ENCODE results near the gene TTLL11.

Gene TTLL11

DNA sequence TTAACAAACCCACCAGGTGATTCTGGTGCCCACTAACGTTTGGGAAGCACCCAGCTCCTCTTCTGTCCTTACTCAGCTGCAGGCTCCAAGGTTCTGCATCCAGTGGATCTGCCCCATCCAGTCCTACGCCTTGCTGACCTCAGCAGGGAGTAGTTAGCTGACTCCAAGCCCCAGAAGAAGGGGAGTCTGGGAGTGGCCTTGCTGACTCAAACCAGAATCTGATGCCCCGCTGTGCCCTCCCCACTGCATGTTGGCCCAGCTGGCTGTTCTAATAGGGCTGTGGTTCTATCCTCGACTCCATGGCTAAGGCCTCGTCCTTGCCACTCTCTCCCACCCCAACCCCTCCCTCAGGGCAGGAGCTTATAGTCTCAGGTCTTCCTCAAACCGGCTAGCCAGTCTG is 136.3 kb downstream of the TTLL11 start:
- no peak for DNase-seq

- DNase-seq, result no peak
These were observed 137.5 kb downstream of the TTLL11 start for GRCh38 chr9:121955649-121956048.

DNA sequence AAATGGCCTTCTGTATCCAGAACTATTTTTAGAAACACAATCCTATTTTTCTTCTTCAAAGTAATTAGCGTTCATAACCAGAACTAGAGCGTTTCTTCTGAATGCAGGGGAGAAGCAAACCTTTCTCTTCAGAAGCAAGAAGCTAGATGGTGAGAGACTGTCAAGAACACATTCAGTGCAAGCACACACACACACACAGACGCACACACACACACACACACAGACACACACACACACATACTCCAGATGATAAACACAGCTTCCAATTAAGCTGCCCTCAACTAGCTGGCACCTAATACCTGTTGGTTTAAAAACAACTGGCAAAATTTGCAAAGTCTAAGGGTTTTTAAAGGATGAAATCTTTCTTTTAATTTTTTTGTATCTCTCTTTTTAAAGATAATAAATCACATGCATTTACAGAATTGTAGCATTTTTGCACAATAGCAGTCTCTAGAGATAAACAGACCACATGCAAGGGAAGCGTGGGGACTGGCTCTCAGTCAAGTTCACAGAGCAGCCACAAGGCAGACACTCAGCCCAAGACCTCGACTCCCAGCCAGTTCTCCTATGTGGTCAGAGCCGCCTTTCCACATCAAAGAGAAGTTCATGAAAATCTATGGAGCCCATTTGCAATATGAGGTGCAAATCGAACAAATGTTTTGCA is 138.5 kb downstream of the TTLL11 start:
- no peak for DNase-seq

DNA sequence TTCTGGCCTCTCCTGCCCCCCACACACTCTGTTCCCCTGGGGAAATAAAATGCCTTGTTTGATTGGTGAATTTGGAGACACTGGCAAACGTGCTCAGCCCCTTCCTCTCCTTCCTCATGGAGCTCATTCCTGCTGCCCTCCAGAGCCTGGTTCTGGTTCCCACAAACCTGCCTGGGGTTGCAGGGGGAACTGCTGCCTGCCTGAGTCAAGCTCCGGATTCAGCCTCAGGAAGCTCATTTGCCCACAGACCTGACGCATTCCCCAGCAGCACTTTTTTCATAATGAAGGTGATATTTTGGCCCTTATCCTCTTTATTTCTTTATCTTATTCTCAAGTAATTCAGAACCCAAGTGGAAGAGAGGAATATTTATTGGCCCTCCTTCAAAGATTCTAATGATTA is 140.5 kb downstream of the TTLL11 start:
- no peak for DNase-seq

DNA sequence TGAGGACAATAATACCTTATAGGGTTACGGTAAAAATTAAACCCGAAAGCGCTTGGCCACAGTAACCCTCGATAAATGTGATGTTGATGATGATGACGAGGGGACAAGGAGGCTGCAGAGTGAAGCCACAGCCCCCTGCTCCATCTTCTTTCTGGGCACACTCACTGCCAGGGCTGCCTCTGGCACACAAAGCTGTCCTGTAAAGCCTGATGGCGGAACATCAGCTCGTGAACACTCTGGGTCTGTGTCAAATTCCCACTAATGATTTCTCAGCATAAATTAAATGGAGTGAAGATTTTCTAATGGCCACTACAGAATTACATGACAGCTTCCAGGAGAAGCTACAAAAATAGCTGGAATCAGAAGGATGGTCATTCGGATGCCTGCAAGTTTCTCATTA is 142.2 kb downstream of the TTLL11 start:
- no peak for DNase-seq

DNA sequence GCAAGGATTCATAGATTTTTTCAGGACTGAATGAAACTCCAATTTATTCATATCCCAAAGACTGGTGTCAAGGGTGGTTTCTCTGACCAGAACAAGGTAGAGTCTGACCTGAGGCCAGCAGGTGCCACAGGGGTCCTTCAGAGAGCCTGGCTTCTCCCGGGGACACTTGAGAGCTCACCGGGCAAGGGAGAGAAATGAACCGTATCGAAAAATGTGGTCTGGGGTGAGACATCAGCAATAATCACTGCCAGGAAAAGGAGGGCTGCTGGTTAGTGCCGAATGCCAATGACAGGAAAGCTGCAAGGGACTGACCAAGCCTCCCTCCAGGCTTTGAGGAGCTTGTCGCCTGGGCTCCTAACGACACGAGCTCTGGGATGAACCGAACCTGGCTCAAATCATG is 142.7 kb downstream of the TTLL11 start:
- DNase-seq, result no peak

DNA sequence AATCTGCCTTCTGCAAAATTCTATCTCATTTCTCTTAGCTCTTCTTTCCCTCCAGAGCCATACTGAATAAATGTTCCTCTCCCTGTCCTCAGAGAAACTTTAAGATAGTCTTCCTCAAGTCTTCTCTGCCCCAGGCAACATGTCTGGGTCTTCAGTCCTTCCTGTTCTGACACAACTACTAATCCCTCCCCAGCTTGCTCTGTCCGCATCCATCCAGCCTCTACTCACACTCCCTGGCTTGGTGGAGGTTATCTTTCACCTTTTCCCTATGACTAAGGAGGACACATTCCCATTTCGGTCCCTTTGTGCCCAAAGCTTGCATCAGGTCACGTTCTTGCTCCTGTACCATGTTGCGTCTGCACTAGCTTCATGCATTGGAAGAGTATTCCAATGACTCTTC is 143.3 kb downstream of the TTLL11 start:
- DNase-seq, result no peak

- no peak for DNase-seq
These were observed 143.7 kb downstream of the TTLL11 start for GRCh38 chr9:121949364-121949763.

DNA sequence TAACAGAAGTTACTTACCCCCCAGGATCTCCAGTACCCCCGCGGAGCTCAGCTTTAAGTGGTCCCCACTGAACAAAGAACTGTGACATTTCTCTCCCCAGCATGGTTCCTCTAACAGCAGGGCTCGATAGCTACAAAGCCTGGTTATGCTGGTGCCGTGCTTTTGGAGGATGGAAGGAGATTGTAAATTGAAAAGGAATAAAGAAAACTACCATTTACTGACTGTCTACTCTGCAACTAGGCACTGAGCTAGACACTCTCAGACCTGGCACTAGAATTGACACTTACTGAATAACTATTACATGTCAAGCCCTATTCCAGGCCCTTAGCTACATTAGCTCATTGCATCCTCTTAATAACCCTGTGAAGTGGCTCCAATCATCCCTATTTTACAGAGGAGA is 145.3 kb downstream of the TTLL11 start:
- DNase-seq, result no peak

- no peak for DNase-seq
These were observed 146.6 kb downstream of the TTLL11 start for GRCh38 chr9:121946465-121946864.

- no peak for DNase-seq
These were observed 147.3 kb downstream of the TTLL11 start for GRCh38 chr9:121945849-121946248.

- no peak for DNase-seq
These were observed 147.8 kb downstream of the TTLL11 start for GRCh38 chr9:121945281-121945680.

DNA sequence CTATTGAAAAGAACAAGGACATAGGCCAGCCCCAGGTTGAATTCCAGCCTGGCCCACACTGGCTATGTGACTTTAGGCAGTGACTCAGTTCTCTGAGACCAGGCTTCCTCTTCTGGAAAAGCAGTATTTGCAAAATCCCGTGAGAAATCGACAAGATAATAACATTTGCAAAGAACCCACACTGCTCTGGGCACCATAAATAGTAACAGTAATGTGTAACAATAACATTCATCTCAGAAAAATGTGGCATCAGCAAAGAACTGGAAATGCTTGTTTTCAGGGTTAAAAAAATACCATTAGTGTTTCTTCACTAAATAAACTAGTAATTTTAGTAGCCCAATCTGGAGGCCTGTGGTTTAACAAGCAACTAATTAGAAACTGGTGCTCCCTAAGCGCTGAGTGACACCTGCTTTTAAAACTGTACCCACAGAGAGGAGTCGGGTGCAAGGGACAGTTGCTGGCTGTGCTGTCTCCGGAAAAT is 148.4 kb downstream of the TTLL11 start:
- DNase-seq, result no peak

GRCh38 chr9:121943463-121943862 is 149.6 kb downstream of the TTLL11 start:
- no peak for DNase-seq

DNA sequence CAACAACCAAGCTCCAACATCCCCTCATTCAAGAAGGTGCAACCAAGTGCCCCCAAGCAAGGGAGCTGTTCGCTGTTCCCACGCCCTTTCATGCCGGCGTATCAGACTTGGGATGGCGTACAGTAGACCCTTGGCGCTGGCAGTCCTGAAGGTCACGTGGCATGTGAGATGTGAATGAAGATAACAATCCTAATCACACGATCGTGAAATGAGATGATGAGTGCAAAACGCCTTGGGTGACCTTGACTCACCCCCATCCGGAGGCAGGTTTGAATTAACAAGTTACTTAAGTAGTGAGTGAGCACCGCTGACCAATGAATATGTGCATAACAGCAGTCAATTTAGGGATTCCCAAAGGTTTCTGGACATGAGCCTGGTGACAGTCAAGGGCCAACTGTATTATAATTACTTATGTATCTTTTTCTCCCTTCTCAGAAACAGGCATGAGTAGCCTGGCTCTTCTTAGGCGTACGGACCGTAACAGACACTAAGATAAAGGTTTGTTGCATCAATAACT is 150.2 kb downstream of the TTLL11 start:
- DNase-seq, result no peak

DNA sequence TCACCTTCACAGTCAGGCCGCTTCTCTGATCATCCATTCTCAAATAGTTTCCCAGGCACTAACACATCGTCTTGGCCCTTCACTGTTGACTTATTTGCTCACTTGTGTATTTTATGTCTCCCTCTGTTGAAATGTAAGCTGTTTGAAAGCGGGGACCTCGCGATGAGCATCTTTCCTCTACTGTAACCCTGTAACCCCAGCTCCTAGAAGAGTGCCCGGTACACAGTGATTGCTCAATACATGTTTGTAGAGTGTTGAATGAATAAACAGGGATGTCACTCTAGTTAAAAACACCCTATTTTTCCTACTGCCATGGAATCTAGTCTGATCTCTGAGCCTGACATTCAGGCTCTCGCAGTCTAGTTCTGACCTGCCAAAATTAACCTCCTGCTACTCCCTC is 150.8 kb downstream of the TTLL11 start:
- DNase-seq, result no peak

DNA sequence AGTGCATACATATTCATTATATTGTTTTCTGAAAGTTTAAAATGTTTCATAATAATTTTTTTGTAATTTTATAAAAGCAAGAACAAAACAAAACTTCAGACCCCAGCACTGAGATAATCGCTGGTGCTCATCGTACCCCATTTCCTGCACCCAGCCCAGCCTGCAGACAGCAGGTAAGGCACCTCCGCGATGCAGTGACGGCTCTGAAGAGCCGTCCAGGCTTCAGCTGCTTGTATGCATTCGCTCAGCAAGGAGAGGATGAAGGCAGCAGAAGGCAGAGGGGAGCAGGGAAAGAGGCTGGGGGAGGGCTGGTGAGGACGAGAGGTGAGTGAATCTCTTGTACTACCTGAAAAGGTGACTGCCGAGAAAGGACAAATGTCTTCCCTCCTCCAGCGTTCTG is 153.5 kb downstream of the TTLL11 start:
- no peak for DNase-seq

- no peak for DNase-seq
These were observed 154.5 kb downstream of the TTLL11 start for GRCh38 chr9:121938621-121939020.

GRCh38 chr9:121937240-121937639 is 155.9 kb downstream of the TTLL11 start:
- DNase-seq, result no peak

GRCh38 chr9:121935739-121936138 is 157.4 kb downstream of the TTLL11 start:
- DNase-seq, result no peak

GRCh38 chr9:121930956-121931355 is 162.2 kb downstream of the TTLL11 start:
- DNase-seq, result no peak

DNA sequence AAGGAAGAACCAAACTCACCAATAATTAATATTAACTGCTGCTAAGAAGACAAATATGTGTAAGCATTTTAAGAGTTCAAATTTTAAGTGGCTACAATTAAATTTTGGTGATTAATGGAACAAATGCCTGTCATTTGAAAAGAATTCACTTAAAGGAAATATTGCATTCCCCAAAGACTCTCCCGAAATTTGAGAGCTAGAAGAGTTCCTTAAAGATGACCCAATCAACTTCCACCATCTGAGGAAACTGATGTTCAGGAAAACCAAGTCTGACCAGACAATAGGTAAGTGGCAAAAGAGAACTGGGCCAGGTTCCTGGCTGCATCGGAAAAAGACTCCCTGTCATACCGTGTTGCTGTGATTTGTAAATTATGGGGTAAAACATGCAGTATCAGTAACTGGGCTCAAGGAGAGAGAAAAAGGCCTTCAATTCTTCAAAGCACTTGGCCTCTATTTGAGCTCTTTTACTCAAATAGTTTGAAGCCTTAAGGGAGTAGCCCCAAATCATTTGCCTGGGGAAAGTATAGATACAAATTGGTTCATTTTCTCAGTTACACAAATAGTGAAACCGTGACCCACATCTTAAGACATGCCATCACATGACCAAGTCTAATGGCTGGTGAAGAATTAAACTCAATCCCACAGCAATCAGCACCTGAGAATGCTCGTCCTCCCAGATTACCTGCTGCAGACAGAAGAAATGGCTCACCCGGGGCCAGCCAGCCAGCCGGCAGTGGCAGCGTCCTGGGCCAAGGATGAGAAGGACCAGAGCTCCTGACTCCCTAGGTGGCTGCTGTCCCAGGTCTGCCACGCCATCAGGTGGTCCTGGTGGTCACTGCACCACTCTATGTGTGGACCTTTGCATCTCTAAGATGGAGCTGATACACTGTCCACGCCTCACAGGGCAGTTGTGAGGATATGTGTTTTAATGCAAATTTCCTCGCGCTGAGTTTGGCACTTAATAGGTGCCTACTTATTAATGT is 162.9 kb downstream of the TTLL11 start:
- DNase-seq, result no peak

GRCh38 chr9:121927636-121928035 is 165.5 kb downstream of the TTLL11 start:
- no peak for DNase-seq

GRCh38 chr9:121927081-121927480 is 166.0 kb downstream of the TTLL11 start:
- no peak for DNase-seq
